ENCODE data around the gene METTL9.
"Not testable (repeated sequence)": the region's sequence is repeated elsewhere in the genome, so short reads cannot be mapped to it uniquely, and the experiment has no call there.

METTL9 gene

GRCh38 chr16:21639493-21639892 lies 40.1 kb downstream of the METTL9 start:
- DNase-seq, result no peak

GRCh38 chr16:21641916-21642315 lies 42.5 kb downstream of the METTL9 start:
- DNase-seq, result no peak

- no peak for DNase-seq
These were observed 43.5 kb downstream of the METTL9 start for GRCh38 chr16:21642861-21643260.

GRCh38 chr16:21643785-21644184 lies 44.4 kb downstream of the METTL9 start:
- no peak for DNase-seq

GRCh38 chr16:21644674-21645073 lies 45.3 kb downstream of the METTL9 start:
- no peak for DNase-seq

GRCh38 chr16:21645261-21645721 lies 45.9 kb downstream of the METTL9 start:
- DNase-seq, result peak; percentile 31

- DNase-seq, result no peak
These were observed 46.7 kb downstream of the METTL9 start for GRCh38 chr16:21646091-21646490.

- peak; percentile 81 for DNase-seq
These were observed 47.6 kb downstream of the METTL9 start for GRCh38 chr16:21646721-21647561.

- DNase-seq, result no peak
These were observed 48.3 kb downstream of the METTL9 start for GRCh38 chr16:21647562-21648164.

GRCh38 chr16:21649826-21650406 lies 50.5 kb downstream of the METTL9 start:
- DNase-seq, result not testable (repeated sequence)

- no peak for DNase-seq
These were observed 51.1 kb downstream of the METTL9 start for GRCh38 chr16:21650521-21650920.

GRCh38 chr16:21651515-21651914 lies 52.1 kb downstream of the METTL9 start:
- no peak for DNase-seq

- DNase-seq, result peak; percentile 24
These were observed 53.1 kb downstream of the METTL9 start, which contains the start of gene IGSF6 for GRCh38 chr16:21652453-21652852. IGSF6 (minus strand) TSS chr16:21652608; CDS start chr16:21652598, 10 bp downstream.

- no peak for DNase-seq
These were observed 54.2 kb downstream of the METTL9 start for GRCh38 chr16:21653571-21653970.

- DNase-seq, result no peak
These were observed 55.1 kb downstream of the METTL9 start for GRCh38 chr16:21654466-21654865.

GRCh38 chr16:21654881-21655280 lies 55.5 kb downstream of the METTL9 start:
- DNase-seq, result no peak

GRCh38 chr16:21656795-21657768 lies 57.7 kb downstream of the METTL9 start:
- peak; percentile 47 for DNase-seq

GRCh38 chr16:21659124-21659523 lies 59.7 kb downstream of the METTL9 start:
- DNase-seq, result no peak

- DNase-seq, result no peak
These were observed 64.7 kb downstream of the METTL9 start, which contains the start of gene OTOA for GRCh38 chr16:21663889-21664647. OTOA (plus strand) TSS chr16:21663968; CDS start chr16:21678515, 14,547 bp downstream.

- DNase-seq, result no peak
These were observed 65.6 kb downstream of the METTL9 start for GRCh38 chr16:21664801-21665492.

- DNase-seq, result no peak
These were observed 67.4 kb downstream of the METTL9 start for GRCh38 chr16:21666772-21667171.

All from CD4-positive, alpha-beta T cell treated with Interleukin-15 for 1 hour (primary cell).